MG63 (cell line): ENCODE data around the gene APBB2. TPM values are rescaled to one million over a fixed set of nuclear protein-coding genes. Genes with fewer than 3 reads are reported as not detected.
A peak's percentile ranks its signal among the peaks of the same experiment; 100 is the strongest.

ENCODE experiments used
- DNase-seq: peaks from one replicate; pipeline ENCODE4 v3.0.0-alpha.2; 2020
- H3K27me3 ChIP-seq: fragments of 250-450 bp; sonication (Bioruptor Pico); 2 replicates; pipeline ENCODE4 v1.5.1; 2020; ENCODE audit warnings: mild to moderate bottlenecking, moderate library complexity
- H3K36me3 ChIP-seq: fragments of 250-450 bp; sonication (Bioruptor Pico); 2 replicates; pipeline ENCODE4 v1.5.1; 2020; ENCODE audit warnings: mild to moderate bottlenecking, moderate library complexity
- H3K4me3 ChIP-seq: fragments of 250-450 bp; sonication (Bioruptor Pico); 2 replicates; pipeline ENCODE4 v1.5.1; 2020; ENCODE audit warnings: mild to moderate bottlenecking, moderate library complexity
- H3K9me3 ChIP-seq: fragments of 250-450 bp; sonication (Bioruptor Pico); 2 replicates; pipeline ENCODE4 v1.5.1; 2020; ENCODE audit warnings: mild to moderate bottlenecking, moderate library complexity
- total RNA-seq: library from RNA; depleted of rRNA; stranded (reverse); fragments of >200 nt; shearing (Covaris generic); gene quantifications from 2 replicates; pipeline ENCODE4 v1.2.3, GENCODE V29; 2014; ENCODE audit warnings: low replicate concordance

The APBB2 gene
- total RNA-seq, 1 experiment from 2014 or later: 36.1 TPM

GRCh38 chr4:41219421-41219950 is 5.1 kb upstream of the APBB2 start:
- Histone ChIP-seq H3K9me3 (no peaks in the 10 kb centered on the region), H3K36me3 (no peaks in the 10 kb centered on the region), H3K27me3 (no peaks in the 10 kb centered on the region), H3K4me3 (no peak overlapping the region)
- no peak for DNase-seq

GRCh38 chr4:41218703-41219102 is 4.4 kb upstream of the APBB2 start:
- no peaks in the 10 kb centered on the region for H3K27me3 ChIP-seq
- H3K9me3 ChIP-seq: no peaks in the 10 kb centered on the region
- no peaks in the 10 kb centered on the region for H3K36me3 ChIP-seq
- no peak overlapping the region for H3K4me3 ChIP-seq
- no peak for DNase-seq

GRCh38 chr4:41217374-41217773 is 3.0 kb upstream of the APBB2 start:
- no peaks in the 10 kb centered on the region for H3K36me3 ChIP-seq
- no peak overlapping the region for H3K4me3 ChIP-seq
- H3K9me3 ChIP-seq: no peaks in the 10 kb centered on the region
- DNase-seq: no peak
- no peaks in the 10 kb centered on the region for H3K27me3 ChIP-seq

- Histone ChIP-seq H3K9me3 (no peaks in the 10 kb centered on the region), H3K4me3 (peak overlapping the region; percentile 60), H3K36me3 (no peaks in the 10 kb centered on the region), H3K27me3 (no peaks in the 10 kb centered on the region)
- DNase-seq: no peak
Observed at GRCh38 chr4:41217020-41217333, 2.6 kb upstream of the APBB2 start.

GRCh38 chr4:41216294-41217019 is 2.1 kb upstream of the APBB2 start:
- Histone ChIP-seq H3K36me3 (no peaks in the 10 kb centered on the region), H3K27me3 (no peaks in the 10 kb centered on the region), H3K9me3 (no peaks in the 10 kb centered on the region), H3K4me3 (peak overlapping the region; percentile 60)
- peak; percentile 83 for DNase-seq

- no peaks in the 10 kb centered on the region for H3K36me3 ChIP-seq
- no peak for DNase-seq
- no peaks in the 10 kb centered on the region for H3K9me3 ChIP-seq
- H3K27me3 ChIP-seq: no peaks in the 10 kb centered on the region
- peak overlapping the region; percentile 60 for H3K4me3 ChIP-seq
Observed at GRCh38 chr4:41215969-41216293, 1.6 kb upstream of the APBB2 start.

GRCh38 chr4:41215155-41215554 is 813 bp upstream of the APBB2 start:
- H3K4me3 ChIP-seq: no peak overlapping the region
- no peaks in the 10 kb centered on the region for H3K9me3 ChIP-seq

GRCh38 chr4:41214825-41215146 is 444 bp upstream of the APBB2 start:
- no peaks in the 10 kb centered on the region for H3K9me3 ChIP-seq
- no peaks in the 10 kb centered on the region for H3K27me3 ChIP-seq
- no peaks in the 10 kb centered on the region for H3K36me3 ChIP-seq
- no peak overlapping the region for H3K4me3 ChIP-seq
- DNase-seq: no peak

More at GRCh38 chr4:41215155-41215554, 813 bp upstream of the APBB2 start:
- H3K36me3 ChIP-seq: no peaks in the 10 kb centered on the region
- no peaks in the 10 kb centered on the region for H3K27me3 ChIP-seq
- no peak for DNase-seq

GRCh38 chr4:41213625-41214135 is 662 bp downstream of the APBB2 start:
- Histone ChIP-seq H3K9me3 (no peaks in the 10 kb centered on the region), H3K4me3 (peak overlapping the region; percentile 78), H3K27me3 (no peaks in the 10 kb centered on the region), H3K36me3 (no peaks in the 10 kb centered on the region)
- DNase-seq: no peak

GRCh38 chr4:41212616-41213203 is 1.6 kb downstream of the APBB2 start:
- DNase-seq: peak; percentile 45
- no peaks in the 10 kb centered on the region for H3K9me3 ChIP-seq
- H3K36me3 ChIP-seq: no peaks in the 10 kb centered on the region
- H3K27me3 ChIP-seq: no peaks in the 10 kb centered on the region
- peak overlapping the region; percentile 78 for H3K4me3 ChIP-seq

- no peaks in the 10 kb centered on the region for H3K9me3 ChIP-seq
- no peaks in the 10 kb centered on the region for H3K36me3 ChIP-seq
- DNase-seq: no peak
- H3K4me3 ChIP-seq: peak overlapping the region; percentile 78
- H3K27me3 ChIP-seq: no peaks in the 10 kb centered on the region
Observed at GRCh38 chr4:41211951-41212615, 2.3 kb downstream of the APBB2 start.

- no peak for DNase-seq
- no peak overlapping the region for H3K4me3 ChIP-seq
- H3K9me3 ChIP-seq: no peaks in the 10 kb centered on the region
- H3K27me3 ChIP-seq: no peaks in the 10 kb centered on the region
- H3K36me3 ChIP-seq: no peaks in the 10 kb centered on the region
Observed at GRCh38 chr4:41209901-41210300, 4.4 kb downstream of the APBB2 start.

- no peak overlapping the region for H3K4me3 ChIP-seq
- no peaks in the 10 kb centered on the region for H3K9me3 ChIP-seq
- H3K36me3 ChIP-seq: no peaks in the 10 kb centered on the region
- no peaks in the 10 kb centered on the region for H3K27me3 ChIP-seq
- no peak for DNase-seq
Observed at GRCh38 chr4:41209187-41209586, 5.2 kb downstream of the APBB2 start.

GRCh38 chr4:41207291-41207831 is 7.0 kb downstream of the APBB2 start:
- H3K9me3 ChIP-seq: no peaks in the 10 kb centered on the region
- no peak for DNase-seq

GRCh38 chr4:41205854-41206460 is 8.4 kb downstream of the APBB2 start:
- Histone ChIP-seq H3K36me3 (no peaks in the 10 kb centered on the region), H3K9me3 (no peaks in the 10 kb centered on the region), H3K27me3 (no peaks in the 10 kb centered on the region), H3K4me3 (no peak overlapping the region)
- no peak for DNase-seq

More at GRCh38 chr4:41207291-41207831, 7.0 kb downstream of the APBB2 start:
- Histone ChIP-seq H3K36me3 (no peaks in the 10 kb centered on the region), H3K27me3 (no peaks in the 10 kb centered on the region), H3K4me3 (no peak overlapping the region)

GRCh38 chr4:41205130-41205529 is 9.2 kb downstream of the APBB2 start:
- H3K27me3 ChIP-seq: no peaks in the 10 kb centered on the region
- no peak for DNase-seq
- no peaks in the 10 kb centered on the region for H3K9me3 ChIP-seq
- no peak overlapping the region for H3K4me3 ChIP-seq
- H3K36me3 ChIP-seq: no peaks in the 10 kb centered on the region

- peak; percentile 57 for DNase-seq
- no peaks in the 10 kb centered on the region for H3K9me3 ChIP-seq
- no peaks in the 10 kb centered on the region for H3K36me3 ChIP-seq
- no peak overlapping the region for H3K4me3 ChIP-seq
- H3K27me3 ChIP-seq: no peaks in the 10 kb centered on the region
Observed at GRCh38 chr4:41204400-41204978, 9.9 kb downstream of the APBB2 start.
